ENCODE data around the gene NBPF8.
"Not testable (repeated sequence)": the region's sequence is repeated elsewhere in the genome, so short reads cannot be mapped to it uniquely, and the experiment has no call there.

The NBPF8 gene

GRCh38 chr1:120431626-120432025 lies 16.8 kb downstream of the NBPF8 start:
- H3K27ac ChIP-seq (ENCODE audit: low read depth, low read length); H3K36me3 ChIP-seq (ENCODE audit: control insufficient read depth in 1 of 2, insufficient read depth in 2 of 2, low read length in 2 of 2); H3K4me3 ChIP-seq (ENCODE audit: low read depth in 1 of 2, low read length in 2 of 2); H3K27me3 ChIP-seq (ENCODE audit: control insufficient read depth in 1 of 2, insufficient read depth in 2 of 2, low read length in 2 of 2); H3K4me1 ChIP-seq (ENCODE audit: control insufficient read depth in 1 of 2, insufficient read depth in 2 of 2, low read length in 2 of 2); H3K9ac ChIP-seq (ENCODE audit: low read depth in 1 of 2, low read length in 2 of 2); H3K9me3 ChIP-seq (ENCODE audit: control insufficient read depth in 1 of 2, low read length in 2 of 2): not testable (repeated sequence)

- H3K9me3 ChIP-seq (ENCODE audit: control insufficient read depth in 1 of 2, low read length in 2 of 2); H3K27me3 ChIP-seq (ENCODE audit: control insufficient read depth in 1 of 2, insufficient read depth in 2 of 2, low read length in 2 of 2); H3K4me1 ChIP-seq (ENCODE audit: control insufficient read depth in 1 of 2, insufficient read depth in 2 of 2, low read length in 2 of 2); H3K4me3 ChIP-seq (ENCODE audit: low read depth in 1 of 2, low read length in 2 of 2); H3K27ac ChIP-seq (ENCODE audit: low read depth, low read length); H3K36me3 ChIP-seq (ENCODE audit: control insufficient read depth in 1 of 2, insufficient read depth in 2 of 2, low read length in 2 of 2); H3K9ac ChIP-seq (ENCODE audit: low read depth in 1 of 2, low read length in 2 of 2): not testable (repeated sequence)
These were observed 19.0 kb downstream of the NBPF8 start for GRCh38 chr1:120433831-120434230.

- not testable (repeated sequence) for H3K9me3 ChIP-seq (ENCODE audit: control insufficient read depth in 1 of 2, low read length in 2 of 2); H3K4me1 ChIP-seq (ENCODE audit: control insufficient read depth in 1 of 2, insufficient read depth in 2 of 2, low read length in 2 of 2); H3K27me3 ChIP-seq (ENCODE audit: control insufficient read depth in 1 of 2, insufficient read depth in 2 of 2, low read length in 2 of 2); H3K27ac ChIP-seq (ENCODE audit: low read depth, low read length); H3K36me3 ChIP-seq (ENCODE audit: control insufficient read depth in 1 of 2, insufficient read depth in 2 of 2, low read length in 2 of 2); H3K4me3 ChIP-seq (ENCODE audit: low read depth in 1 of 2, low read length in 2 of 2); H3K9ac ChIP-seq (ENCODE audit: low read depth in 1 of 2, low read length in 2 of 2)
These were observed 34.3 kb downstream of the NBPF8 start for GRCh38 chr1:120449124-120449523.

Measured in duodenal mucosa (tissue), 2 donors.